ENCODE data around the gene ACIN1. TPM values are rescaled to one million over a fixed set of nuclear protein-coding genes. Genes with fewer than 3 reads are reported as not detected.

Gene ACIN1
- total and polyA plus RNA-seq, 2 of the 13 experiments (the other 11 are each of a cell fraction or from before 2014, with no cell fraction given): 165 to 183 TPM

DNA sequence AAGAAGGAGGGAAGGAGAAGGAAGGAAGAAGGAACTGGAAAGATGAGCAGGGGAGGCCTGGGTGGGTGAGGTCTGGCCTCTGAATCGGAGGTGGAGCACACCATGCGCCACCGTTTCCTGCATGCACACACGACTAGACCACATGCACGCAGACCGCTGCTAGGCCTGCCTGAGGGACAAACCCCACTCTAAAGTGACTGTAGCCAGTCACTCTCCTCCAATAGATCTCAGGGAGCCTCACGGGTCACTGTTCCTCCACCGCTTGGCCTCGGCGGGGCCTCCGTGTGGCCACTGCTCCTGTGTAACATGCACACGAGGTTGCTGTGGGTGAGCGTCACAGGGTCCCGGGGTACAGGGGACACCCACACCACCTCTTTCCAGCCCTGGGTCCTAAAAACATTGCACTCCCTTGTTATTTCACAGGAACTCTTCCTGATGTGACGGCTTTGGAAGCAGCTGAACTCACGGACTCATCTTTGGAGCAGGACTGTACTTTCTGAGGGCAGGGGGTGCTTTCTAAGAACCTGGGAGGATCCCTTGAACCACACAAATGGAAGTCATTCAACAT is 41.7 kb upstream of the ACIN1 start (continued):
- TF ChIP-seq, protein P1, sequence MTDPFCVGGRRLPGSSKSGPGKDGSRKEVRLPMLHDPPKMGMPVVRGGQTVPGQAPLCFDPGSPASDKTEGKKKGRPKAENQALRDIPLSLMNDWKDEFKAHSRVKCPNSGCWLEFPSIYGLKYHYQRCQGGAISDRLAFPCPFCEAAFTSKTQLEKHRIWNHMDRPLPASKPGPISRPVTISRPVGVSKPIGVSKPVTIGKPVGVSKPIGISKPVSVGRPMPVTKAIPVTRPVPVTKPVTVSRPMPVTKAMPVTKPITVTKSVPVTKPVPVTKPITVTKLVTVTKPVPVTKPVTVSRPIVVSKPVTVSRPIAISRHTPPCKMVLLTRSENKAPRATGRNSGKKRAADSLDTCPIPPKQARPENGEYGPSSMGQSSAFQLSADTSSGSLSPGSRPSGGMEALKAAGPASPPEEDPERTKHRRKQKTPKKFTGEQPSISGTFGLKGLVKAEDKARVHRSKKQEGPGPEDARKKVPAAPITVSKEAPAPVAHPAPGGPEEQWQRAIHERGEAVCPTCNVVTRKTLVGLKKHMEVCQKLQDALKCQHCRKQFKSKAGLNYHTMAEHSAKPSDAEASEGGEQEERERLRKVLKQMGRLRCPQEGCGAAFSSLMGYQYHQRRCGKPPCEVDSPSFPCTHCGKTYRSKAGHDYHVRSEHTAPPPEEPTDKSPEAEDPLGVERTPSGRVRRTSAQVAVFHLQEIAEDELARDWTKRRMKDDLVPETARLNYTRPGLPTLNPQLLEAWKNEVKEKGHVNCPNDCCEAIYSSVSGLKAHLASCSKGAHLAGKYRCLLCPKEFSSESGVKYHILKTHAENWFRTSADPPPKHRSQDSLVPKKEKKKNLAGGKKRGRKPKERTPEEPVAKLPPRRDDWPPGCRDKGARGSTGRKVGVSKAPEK (CRISPR knock-in tag; IDR thresholded peaks at IDR 0.05; ENCODE audit: borderline replicate concordance): 0 out of 2 replicates have a peak, but pooled peaks have one; percentile 68
- TF ChIP-seq, protein P2, sequence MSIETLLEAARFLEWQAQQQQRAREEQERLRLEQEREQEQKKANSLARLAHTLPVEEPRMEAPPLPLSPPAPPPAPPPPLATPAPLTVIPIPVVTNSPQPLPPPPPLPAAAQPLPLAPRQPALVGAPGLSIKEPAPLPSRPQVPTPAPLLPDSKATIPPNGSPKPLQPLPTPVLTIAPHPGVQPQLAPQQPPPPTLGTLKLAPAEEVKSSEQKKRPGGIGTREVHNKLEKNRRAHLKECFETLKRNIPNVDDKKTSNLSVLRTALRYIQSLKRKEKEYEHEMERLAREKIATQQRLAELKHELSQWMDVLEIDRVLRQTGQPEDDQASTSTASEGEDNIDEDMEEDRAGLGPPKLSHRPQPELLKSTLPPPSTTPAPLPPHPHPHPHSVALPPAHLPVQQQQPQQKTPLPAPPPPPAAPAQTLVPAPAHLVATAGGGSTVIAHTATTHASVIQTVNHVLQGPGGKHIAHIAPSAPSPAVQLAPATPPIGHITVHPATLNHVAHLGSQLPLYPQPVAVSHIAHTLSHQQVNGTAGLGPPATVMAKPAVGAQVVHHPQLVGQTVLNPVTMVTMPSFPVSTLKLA (IDR thresholded peaks at IDR 0.05): peak; percentile 18; the same call in 1 of the 2 replicates
- TF ChIP-seq ZNF567 (CRISPR knock-in tag; IDR thresholded peaks at IDR 0.05; ENCODE audit: borderline replicate concordance) (no peak), ZNF430 (CRISPR knock-in tag; IDR thresholded peaks at IDR 0.05) (peak; percentile 65; the same call in 1 of the 2 replicates), ZNF788 (CRISPR knock-in tag; IDR thresholded peaks at IDR 0.05; ENCODE audit: borderline replicate concordance) (0 out of 2 replicates have a peak, but pooled peaks have one; percentile 47), ZMYM4 (CRISPR knock-in tag; IDR thresholded peaks at IDR 0.05) (peak; percentile 13; the same call in 1 of the 2 replicates), ZNF772 (CRISPR knock-in tag; IDR thresholded peaks at IDR 0.05) (peak; percentile 33; the same call in 1 of the 2 replicates), ZNF138 (CRISPR knock-in tag; IDR thresholded peaks at IDR 0.05; ENCODE audit: low read depth) (peak; percentile 67; the same call in 1 of the 2 replicates), HNRNPH1 (optimal IDR thresholded peaks at IDR 0.05; ENCODE audit: low read depth, low read length) (peak; percentile 15), ZFP90 (CRISPR knock-in tag; IDR thresholded peaks at IDR 0.05; ENCODE audit: borderline replicate concordance) (no peak), RBM39 (IDR thresholded peaks at IDR 0.05; ENCODE audit: low read depth, low read length, poor library complexity, severe bottlenecking) (peak; percentile 6), PITX1 (CRISPR knock-in tag; IDR thresholded peaks at IDR 0.05) (no peak; the same call in 1 of the 2 replicates), MTF2 (CRISPR knock-in tag; IDR thresholded peaks at IDR 0.05; ENCODE audit: borderline replicate concordance) (0 out of 2 replicates have a peak, but pooled peaks have one; percentile 54), EZH2 (conservative IDR thresholded peaks at IDR 0.05; ENCODE audit: low read depth, low read length) (0 out of 2 replicates have a peak, but pooled peaks have one; percentile 51), ZNF879 (CRISPR knock-in tag; IDR thresholded peaks at IDR 0.05) (no peak), ZMYM3 (CRISPR knock-in tag; IDR thresholded peaks at IDR 0.05) (peak; percentile 35; the same call in 1 of the 2 replicates), ZBTB7A (CRISPR knock-in tag; IDR thresholded peaks at IDR 0.05) (0 out of 2 replicates have a peak, but pooled peaks have one; percentile 9), HMG20B (CRISPR knock-in tag; conservative IDR thresholded peaks at IDR 0.05) (no peak), ZNF253 (CRISPR knock-in tag; IDR thresholded peaks at IDR 0.05; ENCODE audit: borderline replicate concordance) (0 out of 2 replicates have a peak, but pooled peaks have one; percentile 40)
- TF ChIP-seq, protein P3, sequence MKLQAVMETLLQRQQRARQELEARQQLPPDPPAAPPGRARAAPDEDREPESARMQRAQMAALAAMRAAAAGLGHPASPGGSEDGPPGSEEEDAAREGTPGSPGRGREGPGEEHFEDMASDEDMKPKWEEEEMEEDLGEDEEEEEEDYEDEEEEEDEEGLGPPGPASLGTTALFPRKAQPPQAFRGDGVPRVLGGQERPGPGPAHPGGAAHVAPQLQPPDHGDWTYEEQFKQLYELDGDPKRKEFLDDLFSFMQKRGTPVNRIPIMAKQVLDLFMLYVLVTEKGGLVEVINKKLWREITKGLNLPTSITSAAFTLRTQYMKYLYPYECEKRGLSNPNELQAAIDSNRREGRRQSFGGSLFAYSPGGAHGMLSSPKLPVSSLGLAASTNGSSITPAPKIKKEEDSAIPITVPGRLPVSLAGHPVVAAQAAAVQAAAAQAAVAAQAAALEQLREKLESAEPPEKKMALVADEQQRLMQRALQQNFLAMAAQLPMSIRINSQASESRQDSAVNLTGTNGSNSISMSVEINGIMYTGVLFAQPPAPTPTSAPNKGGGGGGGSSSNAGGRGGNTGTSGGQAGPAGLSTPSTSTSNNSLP (IDR thresholded peaks at IDR 0.05; ENCODE audit: low read depth, low read length): no peak

Data from HepG2 (cell line).